ENCODE data around the gene SMARCC1. TPM values are rescaled to one million over a fixed set of nuclear protein-coding genes. Genes with fewer than 3 reads are reported as not detected.
A peak's percentile ranks its signal among the peaks of the same experiment; 100 is the strongest.

SMARCC1 gene
- polyA plus RNA-seq, 4 donors = 115 to 143 (median 136) TPM

DNA sequence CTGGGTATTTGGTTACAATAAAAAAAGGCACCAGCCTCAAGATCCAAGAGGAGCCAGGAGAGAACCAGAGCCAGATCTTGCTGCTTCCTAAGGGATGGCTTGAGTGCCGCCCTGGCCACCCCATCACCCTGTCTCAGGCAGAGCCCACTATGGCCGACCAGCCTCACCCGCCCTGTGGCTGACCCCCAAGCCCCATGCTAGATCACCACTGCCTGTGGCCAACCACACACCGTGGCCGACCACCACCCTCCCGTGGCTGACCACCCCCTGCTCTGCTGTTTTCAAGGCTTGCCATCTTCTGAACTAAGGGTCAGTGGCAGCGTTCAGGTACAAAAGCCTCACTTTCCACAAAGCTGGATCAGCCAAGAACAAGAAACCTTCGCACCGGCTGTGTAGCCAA is 215.0 kb downstream of the SMARCC1 start:
- no peak for DNase-seq (ENCODE audit: low read depth in 4 of 4, low spot score in 3 of 4)

- DNase-seq (ENCODE audit: low read depth in 4 of 4, low spot score in 3 of 4) = no peak
Observed at GRCh38 chr3:47565734-47566550, 215.8 kb downstream of the SMARCC1 start.

GRCh38 chr3:47556351-47556750 is 225.3 kb downstream of the SMARCC1 start:
- no peak for DNase-seq (ENCODE audit: low read depth in 4 of 4, low spot score in 3 of 4)

GRCh38 chr3:47554335-47554734 is 227.4 kb downstream of the SMARCC1 start:
- no peak for DNase-seq (ENCODE audit: low read depth in 4 of 4, low spot score in 3 of 4)

DNA sequence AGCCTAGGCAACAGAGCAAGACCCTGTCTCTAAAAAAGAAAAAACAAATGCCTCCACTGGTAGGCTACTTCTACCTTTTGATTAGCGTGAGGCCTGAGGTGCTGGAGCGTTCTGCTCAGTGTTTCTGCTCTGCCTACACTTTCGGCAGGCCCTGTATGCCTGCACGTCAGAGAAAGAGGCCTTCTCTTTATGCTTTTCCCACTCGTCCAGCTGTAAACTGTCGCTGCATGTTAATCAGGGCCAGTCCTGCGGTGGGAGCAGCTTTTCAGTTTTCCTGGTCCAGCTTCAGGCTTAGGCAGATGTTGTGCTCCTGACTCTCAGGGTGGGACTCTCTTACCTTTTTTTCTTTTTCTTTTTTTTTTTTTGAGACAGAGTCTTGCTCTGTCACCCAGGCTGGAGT is 228.3 kb downstream of the SMARCC1 start:
- DNase-seq (ENCODE audit: low read depth in 4 of 4, low spot score in 3 of 4) = no peak

DNA sequence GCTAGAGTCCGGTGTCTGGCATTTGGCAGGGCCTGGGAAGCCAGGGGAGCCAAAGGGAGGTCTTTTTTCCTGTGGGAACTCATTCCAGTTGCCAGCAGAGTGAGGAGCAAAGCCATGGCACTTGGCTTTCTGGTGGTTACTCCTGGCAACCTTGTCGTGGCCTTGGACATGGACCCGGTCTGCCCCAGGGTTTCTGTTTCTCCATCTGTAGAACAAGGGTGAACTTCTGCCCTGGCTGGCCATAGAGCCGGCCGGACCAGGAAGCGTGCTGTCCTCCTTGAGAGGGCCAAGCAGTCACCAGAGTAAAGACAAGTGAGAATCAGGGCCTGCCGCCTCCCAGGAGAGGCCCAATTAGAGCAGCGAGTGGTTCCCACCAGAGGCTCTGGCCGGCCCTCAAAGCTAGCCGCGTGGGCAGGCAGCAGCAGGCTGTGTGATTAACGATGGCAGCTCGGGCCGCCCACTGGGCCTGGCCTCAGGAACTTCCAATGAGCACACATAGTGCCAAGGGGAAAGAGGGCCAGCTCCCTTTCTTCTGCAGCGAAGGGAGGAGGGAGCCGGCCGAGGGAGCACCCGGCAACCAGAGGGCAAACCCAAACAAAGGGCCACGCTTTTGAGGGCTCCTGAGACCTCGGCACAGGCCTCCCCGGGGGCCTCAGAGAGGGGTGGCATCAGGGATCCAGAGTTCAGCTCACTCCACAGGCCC is 239.1 kb downstream of the SMARCC1 start:
- peak in 3 of 4 donors; percentile 7 to 22 (median 15) for DNase-seq (ENCODE audit: low read depth in 4 of 4, low spot score in 3 of 4)

GRCh38 chr3:47541583-47542108 is 240.0 kb downstream of the SMARCC1 start:
- DNase-seq (ENCODE audit: low read depth in 4 of 4, low spot score in 3 of 4) = no peak

GRCh38 chr3:47540281-47540680 is 241.4 kb downstream of the SMARCC1 start:
- no peak for DNase-seq (ENCODE audit: low read depth in 4 of 4, low spot score in 3 of 4)

DNA sequence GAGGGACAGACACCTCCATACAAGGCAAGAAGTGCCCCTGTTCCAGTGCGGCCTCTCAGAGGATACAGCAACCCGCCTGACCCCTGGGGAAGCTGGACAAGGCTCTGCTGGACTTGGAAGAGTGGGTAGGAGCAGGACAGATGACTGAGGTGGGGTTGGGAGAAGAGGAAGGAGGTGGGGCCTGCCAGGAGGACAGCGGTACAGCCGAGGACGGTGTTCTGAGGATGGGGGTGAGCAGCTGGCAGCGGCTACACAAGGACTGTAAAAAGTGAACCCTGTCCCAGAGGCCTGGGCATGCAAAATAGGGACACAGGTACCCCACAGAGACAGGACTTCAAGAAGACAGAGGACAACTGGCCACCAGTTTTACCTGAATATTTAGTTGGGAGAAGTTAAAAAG is 244.7 kb downstream of the SMARCC1 start:
- DNase-seq (ENCODE audit: low read depth in 4 of 4, low spot score in 3 of 4) = no peak

DNA sequence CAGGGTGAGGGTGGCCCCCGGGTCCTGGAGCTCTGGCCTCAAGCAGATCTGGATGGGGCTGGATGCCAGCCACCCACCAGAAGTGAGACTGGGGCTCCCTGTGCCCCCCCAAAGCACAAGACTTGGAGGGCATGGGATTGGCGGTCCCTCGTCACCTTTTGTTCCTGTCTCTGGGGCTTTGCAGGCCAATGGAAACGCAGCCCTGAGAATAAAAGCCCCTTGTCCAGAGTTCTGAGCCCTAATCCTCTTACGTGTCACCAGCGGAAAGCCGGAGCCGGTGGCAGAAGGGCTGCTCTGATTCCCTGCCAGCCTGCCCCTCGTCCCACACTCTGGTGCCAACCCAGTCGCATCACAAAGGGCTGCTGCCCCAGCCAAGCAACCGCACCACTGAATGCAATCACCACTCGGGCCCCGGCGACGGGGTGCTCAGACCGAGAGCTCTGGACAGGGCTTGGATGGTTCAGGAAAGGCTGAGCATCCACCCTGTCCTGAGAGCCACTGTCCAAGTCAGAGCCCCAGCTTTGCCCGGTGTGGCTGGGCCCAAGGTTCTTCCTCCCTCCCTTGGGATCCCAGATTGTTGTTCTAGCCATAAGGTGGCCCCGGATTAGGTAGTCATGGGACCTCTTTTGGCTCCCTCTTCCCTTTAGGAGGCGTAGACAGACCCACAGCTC is 245.3 kb downstream of the SMARCC1 start:
- DNase-seq (ENCODE audit: low read depth in 4 of 4, low spot score in 3 of 4) = no peak

Other genes starting within 250 kb of the SMARCC1 start
- gene CSPG5, start 203.0 kb downstream of the SMARCC1 start, polyA plus RNA-seq (ENCODE audit: insufficient read length in 4 of 4) = 1 to 10 TPM in 3 of 4 donors, under 1 TPM in 1; 0.76 to 1.4 (median 1.2) TPM
- gene DHX30, start 21.2 kb upstream of the SMARCC1 start, polyA plus RNA-seq (ENCODE audit: insufficient read length in 4 of 4) = 10 to 100 TPM; 61.6 to 71.4 (median 63.0) TPM
- gene MAP4, start 234.5 kb upstream of the SMARCC1 start, polyA plus RNA-seq (ENCODE audit: insufficient read length in 4 of 4) = 100 to 1,000 TPM; 181 to 188 (median 185) TPM